HK-2 (cell line): ENCODE data around the gene IMPACT.

Source experiments
- DNase-seq: peaks from one replicate; pipeline ENCODE4 v3.0.0-alpha.2; 2018; ENCODE audit not compliant: unreplicated experiment

Gene IMPACT

GRCh38 chr18:24426398-24427294, at the start of gene IMPACT:
Gene IMPACT (plus strand): TSS chr18:24426670. CDS start chr18:24426757, 87 bp downstream.
- DNase-seq, result peak; percentile 78

DNA sequence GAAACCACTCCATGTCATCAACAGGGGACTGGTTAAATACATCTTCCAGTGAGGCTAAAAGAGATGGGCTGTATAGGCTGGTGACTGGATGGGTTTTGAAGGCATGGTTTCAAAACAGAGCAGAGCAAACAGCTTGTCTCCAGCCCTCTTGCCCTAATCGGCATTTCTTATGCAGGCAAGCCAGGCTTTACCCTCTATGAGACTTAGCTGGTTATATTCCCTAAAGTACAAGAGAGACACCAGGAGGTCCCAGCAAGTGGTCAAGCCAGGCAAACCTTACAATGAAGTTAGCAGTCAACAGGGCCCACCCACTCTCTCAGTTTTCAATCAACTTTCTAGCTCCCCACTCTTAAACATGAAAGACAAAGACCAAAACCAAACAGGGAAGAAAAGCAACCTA, 47.9 kb upstream of the IMPACT start:
- no peak for DNase-seq

DNA sequence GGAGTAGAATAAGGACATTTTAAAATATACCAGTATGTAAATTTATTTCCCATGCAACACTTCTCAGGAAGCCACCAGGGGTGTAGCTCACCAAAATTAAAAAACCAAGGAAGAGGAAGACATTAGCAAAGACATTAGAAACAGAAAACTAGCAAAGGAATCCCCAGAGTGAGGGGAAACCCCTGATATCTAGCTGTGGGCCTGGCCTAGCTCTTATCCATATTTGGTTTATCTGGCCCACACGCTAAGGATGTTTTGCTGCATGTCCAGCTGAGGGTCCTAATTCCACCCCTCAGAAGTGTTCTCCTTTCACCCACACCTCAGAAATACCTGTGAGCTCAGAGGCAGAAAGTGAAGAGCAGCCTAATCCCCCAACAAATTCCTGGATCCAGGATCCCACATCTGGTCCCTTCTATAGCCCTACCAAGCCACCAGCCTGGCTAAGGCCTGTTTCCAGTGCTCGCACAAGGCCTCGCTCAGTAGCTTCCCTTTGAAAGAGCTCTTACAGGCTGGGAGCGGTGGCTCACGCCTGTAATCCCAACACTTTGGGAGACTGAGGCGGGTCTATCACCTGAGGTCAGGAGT, 46.2 kb upstream of the IMPACT start:
- DNase-seq, result no peak

DNA sequence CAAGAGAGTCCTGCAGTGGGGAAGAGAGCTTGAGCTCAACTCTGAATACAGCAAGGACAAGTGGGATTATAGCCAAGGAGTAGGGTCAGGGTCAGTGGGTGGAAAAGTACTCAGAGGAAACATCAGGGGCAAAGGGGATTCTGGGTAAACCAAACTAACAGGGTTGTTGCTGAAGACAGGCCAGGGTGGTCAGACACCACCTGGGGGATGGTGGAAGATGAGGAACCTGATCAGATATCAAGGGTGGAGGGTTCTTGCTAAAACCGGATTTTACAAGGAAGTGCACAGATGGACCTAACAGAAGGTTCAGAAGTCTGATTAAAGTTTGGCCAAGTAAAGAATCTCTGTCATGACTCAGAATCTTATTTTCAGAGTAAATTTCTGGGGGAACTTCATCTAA, 45.3 kb upstream of the IMPACT start:
- no peak for DNase-seq

GRCh38 chr18:24386681-24387080, 39.8 kb upstream of the IMPACT start:
- no peak for DNase-seq

DNA sequence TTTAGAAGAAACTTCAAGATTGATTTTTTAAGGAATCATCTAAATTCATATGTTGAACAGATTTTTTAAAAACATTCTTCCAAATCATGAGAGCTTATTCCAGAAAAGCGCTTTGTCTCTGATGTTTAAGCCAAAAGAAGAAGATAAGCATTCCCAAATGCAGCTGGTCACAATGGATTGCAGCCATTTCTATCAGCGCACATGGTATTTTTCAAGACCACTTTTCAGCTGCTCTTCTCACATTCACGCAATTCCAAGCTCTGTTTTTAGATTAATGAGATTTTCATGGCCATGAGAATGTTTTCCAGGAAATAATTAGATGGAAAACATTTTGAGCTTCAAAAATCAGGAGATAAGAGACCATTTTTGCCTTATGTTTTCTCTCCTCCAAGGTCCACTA, 37.5 kb upstream of the IMPACT start:
- DNase-seq, result no peak

DNA sequence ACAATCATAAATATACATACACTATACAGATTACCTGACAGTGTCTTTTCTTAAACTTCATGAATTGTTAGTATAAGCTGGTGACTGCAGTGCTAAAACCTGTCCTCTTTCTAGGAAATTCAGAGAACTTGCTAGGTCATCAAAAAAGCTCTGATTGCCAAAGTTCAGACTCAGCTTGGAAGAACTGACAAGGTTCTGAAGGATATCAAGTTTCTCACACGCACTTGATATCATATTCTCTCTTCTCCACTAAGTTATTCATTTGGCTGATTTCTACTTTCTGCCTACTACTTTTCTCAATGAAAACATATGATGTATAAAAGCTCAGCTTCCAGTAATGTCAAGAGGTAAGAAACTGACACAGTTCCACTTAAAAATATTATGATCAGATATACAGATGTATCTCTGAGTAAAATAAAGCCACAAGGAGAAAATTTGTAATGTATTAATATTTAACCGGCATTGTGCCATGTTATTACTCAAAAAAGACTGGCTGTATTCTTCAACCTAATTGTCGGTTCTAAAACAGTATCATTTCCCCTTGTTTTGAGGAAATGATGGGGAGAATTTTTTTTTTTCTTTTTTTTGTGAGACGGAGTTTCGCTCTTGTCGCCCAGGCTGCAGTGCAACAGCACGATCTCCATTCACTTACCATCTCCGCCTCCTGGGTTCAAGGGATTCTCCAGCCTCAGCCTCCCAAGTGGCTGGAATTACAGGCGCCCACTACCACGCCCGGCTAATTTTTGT, 31.2 kb upstream of the IMPACT start:
- no peak for DNase-seq

- DNase-seq, result no peak
Measured at GRCh38 chr18:24396082-24396633, 30.3 kb upstream of the IMPACT start.

DNA sequence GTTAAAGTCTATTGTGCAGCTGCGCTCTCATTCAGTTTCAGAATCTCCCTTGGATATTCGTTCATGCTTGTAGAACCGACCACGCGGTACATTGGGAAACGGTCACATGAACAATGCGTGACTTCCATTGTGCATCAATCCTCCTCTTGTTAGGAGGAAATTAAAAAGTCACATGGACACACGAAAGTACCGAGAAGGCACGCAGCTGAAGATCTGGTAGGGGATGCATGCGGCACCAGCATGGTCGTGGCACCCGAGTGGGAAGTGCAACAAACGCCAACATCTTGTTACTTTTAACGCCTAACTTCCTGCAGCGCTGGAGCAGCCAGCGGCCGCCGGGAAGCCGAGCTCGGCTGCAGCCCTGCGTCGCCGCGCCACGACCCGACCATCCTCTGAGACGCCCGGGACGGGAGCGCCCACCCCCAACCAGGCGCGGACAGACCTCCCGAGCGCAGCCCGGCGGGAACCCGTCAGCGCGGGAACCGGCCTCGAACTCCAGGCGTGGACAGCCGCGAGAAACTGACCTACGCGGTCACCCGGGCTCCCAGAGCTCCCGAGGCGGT, 29.3 kb upstream of the IMPACT start:
- no peak for DNase-seq

DNA sequence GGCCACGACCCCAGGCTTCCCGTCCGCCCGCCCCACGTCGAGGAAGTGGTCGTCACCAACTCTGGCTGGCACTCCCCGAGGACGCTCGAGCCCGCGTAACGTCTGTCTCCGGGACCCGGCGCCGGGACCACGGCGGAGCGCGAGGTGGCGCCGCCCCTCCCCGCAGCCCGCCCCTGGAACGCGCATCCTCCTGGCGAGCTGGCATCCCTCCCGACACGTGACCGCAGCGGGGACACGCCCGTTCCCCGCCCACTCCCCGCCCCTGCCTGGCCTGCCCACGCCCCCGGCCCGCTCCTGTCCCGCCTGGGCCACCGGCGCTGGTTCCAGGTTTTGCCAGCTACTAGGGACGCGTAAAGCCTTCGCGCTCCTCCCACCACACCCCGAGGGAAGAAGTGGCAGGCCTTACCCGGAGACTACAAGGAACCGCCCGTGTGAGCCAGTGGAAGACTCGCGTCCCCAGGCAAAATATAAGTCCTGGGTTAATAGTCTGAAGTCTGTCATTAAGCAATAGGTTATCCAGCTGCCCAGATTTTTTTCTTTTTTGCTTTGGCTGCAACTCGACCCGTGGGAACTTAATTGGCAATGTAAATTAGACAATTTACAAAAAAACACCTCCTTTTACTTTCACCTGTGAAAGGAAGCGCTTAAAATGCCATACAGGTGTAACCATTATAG, 28.6 kb upstream of the IMPACT start, which contains the start of gene OSBPL1A:
Gene OSBPL1A, minus strand, starts transcription at position 131 of the 675 bp plus-strand sequence. CDS start 20,291 bp downstream, outside the sequence.
- peak; percentile 91 for DNase-seq

DNA sequence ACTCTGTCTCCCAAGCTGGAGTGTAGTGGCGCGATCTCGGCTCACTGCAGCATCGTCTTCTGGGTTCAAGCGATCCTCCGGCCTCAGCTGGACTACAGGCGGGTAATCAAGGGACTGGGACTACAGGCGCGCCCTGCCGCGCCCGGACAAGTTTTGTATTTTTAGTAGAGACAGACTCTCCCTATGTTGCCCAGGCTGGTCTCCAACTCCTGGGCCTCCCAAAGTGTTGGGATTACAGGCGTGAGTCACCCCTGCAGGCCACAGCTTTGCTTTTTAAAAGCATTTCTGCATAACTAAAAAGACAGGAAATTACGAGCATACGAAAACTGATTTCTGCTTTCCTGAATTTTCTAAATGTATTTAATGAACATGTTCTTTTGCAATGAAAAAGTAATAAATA, 27.9 kb upstream of the IMPACT start:
- DNase-seq, result peak; percentile 5

DNA sequence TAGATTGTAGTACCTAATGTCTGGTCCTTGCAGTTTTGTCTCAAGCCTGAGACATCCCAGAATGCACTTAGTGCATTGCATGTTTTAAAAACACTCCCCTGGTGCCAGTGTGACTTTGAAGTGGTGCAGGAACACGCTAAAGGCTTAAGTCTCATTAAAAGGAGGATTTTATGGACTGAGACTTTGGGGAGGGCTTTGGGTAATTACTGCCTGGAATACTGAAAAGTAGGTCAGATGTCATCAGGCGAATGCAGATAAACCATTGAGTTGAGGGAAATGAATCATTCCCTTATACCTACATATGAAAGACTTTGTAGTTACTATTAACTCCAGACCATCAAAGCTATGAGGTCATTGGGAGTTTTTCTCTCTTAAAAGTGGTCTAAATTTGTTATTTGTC, 25.9 kb upstream of the IMPACT start:
- no peak for DNase-seq

- no peak for DNase-seq
Measured at GRCh38 chr18:24402209-24402785, 24.2 kb upstream of the IMPACT start.

GRCh38 chr18:24403076-24403475, 23.4 kb upstream of the IMPACT start:
- no peak for DNase-seq

GRCh38 chr18:24404591-24404990, 21.9 kb upstream of the IMPACT start:
- no peak for DNase-seq

GRCh38 chr18:24408496-24408895, 18.0 kb upstream of the IMPACT start:
- no peak for DNase-seq

- DNase-seq, result no peak
Measured at GRCh38 chr18:24413148-24413547, 13.3 kb upstream of the IMPACT start.

GRCh38 chr18:24414349-24415003, 12.0 kb upstream of the IMPACT start:
- DNase-seq, result no peak

DNA sequence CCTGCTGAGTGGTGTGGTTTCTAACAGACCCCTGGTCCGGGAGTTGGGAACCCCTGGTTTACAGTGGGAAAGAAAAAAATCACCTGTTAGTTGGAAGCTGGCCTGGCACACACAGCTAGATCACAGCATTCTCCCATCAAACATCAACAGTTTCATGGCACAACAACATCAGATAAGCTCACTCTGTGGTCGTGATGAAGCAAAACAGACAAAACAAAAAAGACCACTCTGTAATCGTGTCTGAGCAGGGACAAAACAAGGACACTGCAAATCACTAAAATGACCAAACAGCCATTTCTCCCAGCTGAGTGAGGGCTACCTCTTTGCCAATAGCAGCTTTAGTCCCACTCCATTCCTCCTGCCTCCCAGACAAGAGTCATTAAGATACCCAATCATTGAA, 9.0 kb upstream of the IMPACT start:
- DNase-seq, result no peak

DNA sequence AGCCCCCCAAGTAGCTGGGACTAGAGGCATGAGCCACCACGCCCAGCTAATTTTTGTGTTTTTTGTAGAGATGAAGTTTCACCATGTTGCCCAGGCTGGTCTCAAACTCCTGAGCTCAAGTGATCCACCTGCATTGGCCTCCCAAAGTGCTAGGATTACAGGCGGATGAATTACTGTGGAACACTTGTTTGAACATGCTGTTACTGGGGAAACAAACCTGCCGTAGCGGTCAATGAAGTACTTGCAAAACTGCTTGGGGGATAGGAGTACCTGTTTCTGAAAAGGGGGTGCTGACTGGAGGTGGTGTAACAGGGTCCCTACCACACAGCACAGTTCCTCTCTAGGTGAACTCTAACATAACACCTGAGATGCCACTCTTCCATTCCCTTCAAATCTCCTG, 5.9 kb upstream of the IMPACT start:
- no peak for DNase-seq
